ENCODE data around the gene TSPEAR.
"Not testable (repeated sequence)": the region's sequence is repeated elsewhere in the genome, so short reads cannot be mapped to it uniquely, and the experiment has no call there.

The TSPEAR gene

DNA sequence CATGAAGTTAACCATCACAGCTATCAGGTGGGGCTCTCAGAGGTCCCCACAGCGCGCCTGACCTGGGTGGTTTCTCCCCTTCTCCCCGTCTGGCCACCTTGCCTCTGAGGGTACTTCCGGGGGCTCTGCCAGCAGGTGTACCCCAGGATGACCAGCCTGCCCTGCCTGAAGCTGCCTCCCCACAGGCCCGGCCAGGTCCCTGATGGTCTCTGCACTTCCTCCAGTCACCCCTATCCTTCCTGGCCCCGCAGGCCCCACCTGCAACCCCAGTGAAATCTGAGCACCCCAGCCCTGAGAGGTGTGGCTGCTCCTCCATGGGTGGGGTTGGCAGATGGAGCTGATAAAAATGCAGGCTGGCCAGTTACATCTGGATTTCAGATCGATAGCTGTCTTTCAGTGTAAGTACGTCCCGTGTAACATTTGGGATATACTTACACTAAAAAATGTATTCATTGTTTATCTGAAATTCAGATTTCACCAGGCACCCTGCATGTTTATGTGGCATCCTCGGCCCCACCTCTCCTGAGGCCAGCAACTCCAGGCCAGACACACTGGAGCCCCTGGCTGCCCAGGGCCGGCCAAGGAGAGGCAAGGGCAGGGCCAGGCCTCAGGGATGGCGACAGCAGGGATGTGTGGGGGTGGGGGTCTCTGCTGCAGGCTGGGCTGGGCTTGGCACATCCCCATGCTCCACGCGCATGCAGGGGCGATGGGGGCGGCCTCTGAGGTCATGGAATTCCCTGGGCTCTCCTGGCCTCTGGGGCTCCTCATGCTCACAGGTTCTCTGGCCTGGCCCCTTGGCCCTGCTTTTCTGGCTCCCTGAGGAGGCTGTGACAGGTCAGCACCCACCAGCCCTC is 230.9 kb downstream of the TSPEAR start:
- no CpG with 5 or more reads among the region's 16 CpGs for WGBS (ENCODE audit: insufficient coverage, insufficient read length)
- H3K27ac ChIP-seq (ENCODE audit: low read length): no peak overlapping the region
- peaks cover 2% of the 10 kb centered on the region; the same call in 1 of the 2 replicates for H3K4me1 ChIP-seq (ENCODE audit: control insufficient read depth, insufficient read depth, low read length)
- no peaks in the 10 kb centered on the region for H3K27me3 ChIP-seq (ENCODE audit: control insufficient read depth, insufficient read depth, low read length)
- no peaks in the 10 kb centered on the region for H3K36me3 ChIP-seq (ENCODE audit: control insufficient read depth, insufficient read depth, low read length)
- no peak overlapping the region for H3K4me3 ChIP-seq (ENCODE audit: low read length)
- DNase-seq (ENCODE audit: low read depth, low spot score): no peak
- no peaks in the 10 kb centered on the region for H3K9me3 ChIP-seq (ENCODE audit: control insufficient read depth, insufficient read depth, low read length)

DNA sequence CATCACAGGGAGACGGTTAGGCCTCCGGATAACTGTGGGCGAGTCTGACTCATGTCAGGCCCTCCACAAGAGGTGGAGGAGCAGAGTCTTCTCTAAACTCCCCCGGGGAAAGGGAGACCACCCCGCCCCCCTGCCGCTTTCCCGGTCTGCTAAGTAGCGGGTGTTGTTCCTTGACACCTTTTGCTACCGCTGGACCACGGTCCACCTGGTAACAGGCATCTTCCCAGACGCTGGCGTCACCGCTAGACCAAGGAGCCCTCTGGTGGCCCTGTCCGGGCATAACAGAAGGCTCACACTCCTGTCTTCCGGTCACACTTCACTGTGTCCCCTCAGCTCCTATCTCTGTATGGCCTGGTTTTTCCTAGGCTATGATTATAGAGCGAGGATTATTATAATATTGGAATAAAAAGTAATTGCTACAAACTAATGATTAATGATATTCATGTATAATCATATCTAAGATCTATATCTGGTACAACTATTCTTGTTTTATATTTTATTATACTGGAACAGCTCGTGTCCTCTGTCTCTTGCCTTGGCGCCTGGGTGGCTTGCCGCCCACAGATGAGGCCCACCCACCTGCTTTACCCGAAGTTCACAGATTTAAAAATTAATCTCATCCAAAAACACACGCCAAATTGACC is 231.7 kb downstream of the TSPEAR start:
- not testable (repeated sequence) for H3K4me1 ChIP-seq (ENCODE audit: control insufficient read depth, insufficient read depth, low read length); H3K36me3 ChIP-seq (ENCODE audit: control insufficient read depth, insufficient read depth, low read length); DNase-seq (ENCODE audit: low read depth, low spot score); H3K4me3 ChIP-seq (ENCODE audit: low read length); H3K27me3 ChIP-seq (ENCODE audit: control insufficient read depth, insufficient read depth, low read length); H3K9me3 ChIP-seq (ENCODE audit: control insufficient read depth, insufficient read depth, low read length); H3K27ac ChIP-seq (ENCODE audit: low read length)
- whole genome bisulfite sequencing (ENCODE audit: insufficient coverage, insufficient read length): no CpG with 5 or more reads among the region's 21 CpGs

DNA sequence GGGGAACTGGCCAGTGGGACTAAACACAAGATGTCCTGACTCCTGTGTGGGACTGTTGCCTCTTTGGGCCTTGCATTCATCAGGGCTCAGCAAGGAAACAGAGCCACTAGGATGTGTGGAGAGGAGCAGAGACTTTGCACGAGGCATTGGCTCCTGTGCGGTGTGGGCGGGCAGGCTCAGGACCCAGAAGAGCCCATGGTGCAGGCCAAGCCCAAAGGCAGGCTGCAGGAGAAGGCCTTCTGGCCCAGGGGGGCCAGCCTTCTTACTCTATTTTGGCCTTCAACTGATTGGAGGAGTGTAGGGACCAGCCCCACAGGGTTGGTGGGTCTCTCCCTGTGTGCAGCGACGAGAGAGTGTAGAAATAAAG is 232.6 kb downstream of the TSPEAR start:
- WGBS (ENCODE audit: insufficient coverage, insufficient read length): no CpG with 5 or more reads among the region's 5 CpGs
- H3K4me1 ChIP-seq (ENCODE audit: control insufficient read depth, insufficient read depth, low read length): peaks cover 2% of the 10 kb centered on the region; the same call in 1 of the 2 replicates
- H3K27me3 ChIP-seq (ENCODE audit: control insufficient read depth, insufficient read depth, low read length): no peaks in the 10 kb centered on the region
- H3K9me3 ChIP-seq (ENCODE audit: control insufficient read depth, insufficient read depth, low read length): no peaks in the 10 kb centered on the region
- H3K4me3 ChIP-seq (ENCODE audit: low read length): no peak overlapping the region
- no peak for DNase-seq (ENCODE audit: low read depth, low spot score)
- H3K27ac ChIP-seq (ENCODE audit: low read length): no peak overlapping the region
- H3K36me3 ChIP-seq (ENCODE audit: control insufficient read depth, insufficient read depth, low read length): no peaks in the 10 kb centered on the region

DNA sequence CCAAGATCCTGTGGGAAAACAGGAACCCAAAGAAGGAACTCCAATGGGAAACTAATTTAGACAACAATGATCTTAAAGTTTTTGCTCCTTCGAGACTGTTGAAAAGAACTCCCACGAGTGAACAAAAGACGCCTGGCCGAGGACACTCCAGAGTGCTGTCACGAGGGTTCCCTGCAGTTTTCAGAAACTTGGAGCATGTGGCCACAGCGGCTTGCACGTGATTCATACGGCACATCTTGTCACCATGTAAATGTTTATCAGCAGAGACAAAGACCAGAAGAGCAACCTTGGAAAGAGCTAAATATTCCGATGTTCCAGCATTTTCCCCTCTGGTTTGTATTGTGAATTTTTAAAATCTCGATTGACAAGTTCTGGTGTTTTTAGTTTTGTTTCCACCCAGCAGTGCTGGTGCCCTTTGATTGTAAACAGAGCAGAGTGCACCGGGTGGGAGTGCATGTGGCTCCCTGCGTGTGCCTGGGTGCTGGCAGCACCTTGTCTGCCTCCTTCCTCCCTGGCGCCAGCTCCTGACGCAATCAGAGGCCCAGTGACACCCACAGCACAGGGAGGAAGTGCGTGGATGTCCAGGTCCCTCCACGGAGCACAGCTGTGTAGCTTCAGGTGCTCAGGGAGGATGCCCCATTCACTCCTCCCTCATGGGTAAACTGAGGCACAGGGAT is 233.1 kb downstream of the TSPEAR start:
- H3K27ac ChIP-seq (ENCODE audit: low read length): no peak overlapping the region
- no peaks in the 10 kb centered on the region for H3K27me3 ChIP-seq (ENCODE audit: control insufficient read depth, insufficient read depth, low read length)
- no peaks in the 10 kb centered on the region for H3K9me3 ChIP-seq (ENCODE audit: control insufficient read depth, insufficient read depth, low read length)
- no CpG with 5 or more reads among the region's 16 CpGs for WGBS (ENCODE audit: insufficient coverage, insufficient read length)
- H3K4me1 ChIP-seq (ENCODE audit: control insufficient read depth, insufficient read depth, low read length): peaks cover 2% of the 10 kb centered on the region; the same call in 1 of the 2 replicates
- no peaks in the 10 kb centered on the region for H3K36me3 ChIP-seq (ENCODE audit: control insufficient read depth, insufficient read depth, low read length)
- no peak for DNase-seq (ENCODE audit: low read depth, low spot score)
- no peak overlapping the region for H3K4me3 ChIP-seq (ENCODE audit: low read length)

DNA sequence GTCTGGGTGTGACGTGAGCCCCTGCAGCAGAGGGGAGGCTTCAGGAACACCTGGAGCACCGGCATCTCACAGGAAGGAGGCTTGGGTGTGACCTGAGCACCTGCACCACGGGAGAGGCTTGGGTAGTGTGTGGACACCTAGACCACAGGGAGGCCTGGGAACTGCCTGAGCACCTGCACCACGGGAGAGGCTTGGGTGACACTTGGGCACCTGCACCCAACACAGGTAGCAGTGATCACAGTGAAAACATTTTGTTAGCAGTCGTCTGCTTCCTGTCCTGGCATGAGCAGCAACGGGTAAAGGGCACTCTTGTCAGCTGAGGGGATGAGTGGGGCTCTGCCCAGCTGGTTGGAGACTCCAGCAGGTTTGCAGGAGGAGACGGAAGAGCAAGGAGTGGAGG is 233.7 kb downstream of the TSPEAR start:
- H3K4me3 ChIP-seq (ENCODE audit: low read length): no peak overlapping the region
- H3K27me3 ChIP-seq (ENCODE audit: control insufficient read depth, insufficient read depth, low read length): no peaks in the 10 kb centered on the region
- H3K9me3 ChIP-seq (ENCODE audit: control insufficient read depth, insufficient read depth, low read length): no peaks in the 10 kb centered on the region
- H3K27ac ChIP-seq (ENCODE audit: low read length): no peak overlapping the region
- H3K36me3 ChIP-seq (ENCODE audit: control insufficient read depth, insufficient read depth, low read length): no peaks in the 10 kb centered on the region
- no CpG with 5 or more reads among the region's 7 CpGs for WGBS (ENCODE audit: insufficient coverage, insufficient read length)
- no peak for DNase-seq (ENCODE audit: low read depth, low spot score)
- peaks cover 2% of the 10 kb centered on the region; the same call in 1 of the 2 replicates for H3K4me1 ChIP-seq (ENCODE audit: control insufficient read depth, insufficient read depth, low read length)

DNA sequence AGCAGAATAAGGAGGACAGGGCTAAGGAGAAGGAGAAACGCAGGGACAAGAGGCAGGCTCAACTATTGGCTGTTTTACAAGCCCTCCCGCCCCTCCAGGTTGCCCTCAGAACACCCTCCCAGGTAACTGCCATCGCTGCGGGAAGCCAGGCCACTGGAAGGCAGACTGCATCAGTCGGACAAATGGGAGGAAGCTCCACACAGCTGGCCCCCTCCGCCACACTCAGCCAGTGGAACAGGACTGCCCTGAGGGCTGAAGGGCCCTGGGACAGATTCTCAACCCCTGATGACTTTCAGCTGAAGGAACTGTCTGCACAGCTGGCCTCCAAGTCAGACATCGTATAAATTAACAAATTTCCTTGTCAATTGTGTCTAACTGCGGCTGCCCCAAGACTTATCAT is 234.2 kb downstream of the TSPEAR start:
- Histone ChIP-seq H3K36me3 (ENCODE audit: control insufficient read depth, insufficient read depth, low read length) (no peaks in the 10 kb centered on the region), H3K4me3 (ENCODE audit: low read length) (no peak overlapping the region), H3K27ac (ENCODE audit: low read length) (no peak overlapping the region), H3K27me3 (ENCODE audit: control insufficient read depth, insufficient read depth, low read length) (no peaks in the 10 kb centered on the region), H3K9me3 (ENCODE audit: control insufficient read depth, insufficient read depth, low read length) (no peaks in the 10 kb centered on the region), H3K4me1 (ENCODE audit: control insufficient read depth, insufficient read depth, low read length) (peaks cover 2% of the 10 kb centered on the region; the same call in 1 of the 2 replicates)
- DNase-seq (ENCODE audit: low read depth, low spot score): no peak
- no CpG with 5 or more reads among the region's 8 CpGs for WGBS (ENCODE audit: insufficient coverage, insufficient read length)

DNA sequence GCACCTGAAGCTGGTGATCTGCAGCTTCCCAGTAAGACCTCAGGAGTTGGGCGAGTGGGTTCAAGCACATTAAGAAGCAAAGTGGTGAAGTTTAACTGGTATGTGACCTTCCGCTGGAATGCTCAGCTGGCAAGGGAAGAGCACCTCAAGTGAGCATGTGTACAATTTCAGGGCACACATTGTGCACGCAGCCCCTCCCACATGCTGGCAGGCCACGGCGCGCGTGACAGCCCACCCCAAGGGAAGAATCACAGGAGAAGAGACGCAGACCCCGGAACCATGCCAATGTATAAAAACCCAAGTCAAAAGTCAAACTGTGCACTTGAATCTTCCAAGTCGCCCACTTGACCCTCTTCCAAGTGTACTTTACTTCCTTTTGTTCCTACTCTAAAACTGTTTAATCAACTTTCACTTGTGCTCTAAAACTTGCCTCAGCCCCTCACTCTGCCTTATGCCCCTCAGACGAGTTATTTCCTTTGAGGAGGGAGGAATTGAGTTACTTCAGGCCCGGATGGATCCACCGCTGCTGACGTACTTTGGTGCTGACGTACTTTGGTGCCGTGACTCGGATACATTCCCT is 236.0 kb downstream of the TSPEAR start:
- H3K27ac ChIP-seq (ENCODE audit: low read length): no peak overlapping the region
- no CpG with 5 or more reads among the region's 17 CpGs for WGBS (ENCODE audit: insufficient coverage, insufficient read length)
- H3K9me3 ChIP-seq (ENCODE audit: control insufficient read depth, insufficient read depth, low read length): no peaks in the 10 kb centered on the region
- no peaks in the 10 kb centered on the region for H3K36me3 ChIP-seq (ENCODE audit: control insufficient read depth, insufficient read depth, low read length)
- DNase-seq (ENCODE audit: low read depth, low spot score): no peak
- no peak overlapping the region for H3K4me3 ChIP-seq (ENCODE audit: low read length)
- H3K4me1 ChIP-seq (ENCODE audit: control insufficient read depth, insufficient read depth, low read length): peaks cover 2% of the 10 kb centered on the region; the same call in 1 of the 2 replicates
- H3K27me3 ChIP-seq (ENCODE audit: control insufficient read depth, insufficient read depth, low read length): no peaks in the 10 kb centered on the region

DNA sequence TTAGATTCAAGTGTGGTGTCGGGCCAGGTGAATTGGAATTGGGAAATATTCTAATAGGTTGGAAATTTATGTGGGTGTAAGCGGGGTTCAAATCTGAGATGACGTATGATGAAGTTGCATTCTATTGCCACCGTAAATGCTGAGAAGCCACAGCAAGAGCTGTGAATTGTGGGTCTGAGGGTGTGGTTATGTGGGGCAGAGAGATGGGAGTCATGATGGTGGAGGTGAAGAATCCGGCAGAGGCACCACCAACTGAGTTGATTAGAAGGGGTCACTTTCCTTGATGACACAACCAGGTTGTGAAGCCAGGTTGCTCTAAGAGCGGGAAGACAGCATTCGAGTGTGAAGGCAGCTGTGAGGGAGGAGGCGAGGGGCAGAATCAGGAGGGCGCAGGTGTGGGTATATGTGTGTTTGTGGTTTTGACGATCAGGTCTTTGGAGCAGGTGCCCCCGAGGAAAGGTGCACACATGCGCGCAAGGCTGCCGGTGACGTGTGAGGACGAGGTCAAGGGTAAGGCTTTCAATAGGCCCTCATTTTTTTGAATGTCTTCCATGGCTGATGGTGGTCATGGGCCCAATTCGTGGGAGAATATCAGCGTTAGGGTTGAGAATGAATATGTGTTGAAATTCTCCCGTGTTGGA is 237.3 kb downstream of the TSPEAR start:
- DNase-seq (ENCODE audit: low read depth, low spot score): no peak
- no CpG with 5 or more reads among the region's 19 CpGs for WGBS (ENCODE audit: insufficient coverage, insufficient read length)
- H3K4me1 ChIP-seq (ENCODE audit: control insufficient read depth, insufficient read depth, low read length): peaks cover 2% of the 10 kb centered on the region; the same call in 1 of the 2 replicates
- H3K4me3 ChIP-seq (ENCODE audit: low read length): no peak overlapping the region
- no peaks in the 10 kb centered on the region for H3K27me3 ChIP-seq (ENCODE audit: control insufficient read depth, insufficient read depth, low read length)
- no peaks in the 10 kb centered on the region for H3K9me3 ChIP-seq (ENCODE audit: control insufficient read depth, insufficient read depth, low read length)
- H3K36me3 ChIP-seq (ENCODE audit: control insufficient read depth, insufficient read depth, low read length): no peaks in the 10 kb centered on the region
- no peak overlapping the region for H3K27ac ChIP-seq (ENCODE audit: low read length)

DNA sequence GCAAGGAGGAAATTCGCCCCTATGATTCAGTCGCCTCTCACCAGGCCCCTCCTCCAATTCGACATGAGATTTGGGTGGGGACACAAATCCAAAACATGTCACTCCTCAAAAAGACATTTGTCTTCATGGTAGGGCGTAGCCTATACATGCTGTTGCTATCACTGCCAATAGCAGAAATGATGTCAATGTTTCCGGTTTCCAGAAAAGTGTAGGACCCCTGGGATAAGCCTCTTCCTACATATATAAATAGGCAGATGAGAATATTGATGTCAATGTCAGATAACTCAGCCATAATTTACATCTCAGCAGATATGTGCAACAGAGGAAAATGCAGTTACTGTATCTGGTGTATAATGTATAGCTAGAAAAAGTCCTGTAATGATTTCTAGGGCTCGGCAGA is 239.4 kb downstream of the TSPEAR start:
- no peak overlapping the region for H3K27ac ChIP-seq (ENCODE audit: low read length)
- no peaks in the 10 kb centered on the region for H3K36me3 ChIP-seq (ENCODE audit: control insufficient read depth, insufficient read depth, low read length)
- DNase-seq (ENCODE audit: low read depth, low spot score): no peak
- no CpG with 5 or more reads among the region's 6 CpGs for WGBS (ENCODE audit: insufficient coverage, insufficient read length)
- peaks cover 2% of the 10 kb centered on the region; the same call in 1 of the 2 replicates for H3K4me1 ChIP-seq (ENCODE audit: control insufficient read depth, insufficient read depth, low read length)
- H3K27me3 ChIP-seq (ENCODE audit: control insufficient read depth, insufficient read depth, low read length): no peaks in the 10 kb centered on the region
- H3K9me3 ChIP-seq (ENCODE audit: control insufficient read depth, insufficient read depth, low read length): no peaks in the 10 kb centered on the region
- H3K4me3 ChIP-seq (ENCODE audit: low read length): no peak overlapping the region

DNA sequence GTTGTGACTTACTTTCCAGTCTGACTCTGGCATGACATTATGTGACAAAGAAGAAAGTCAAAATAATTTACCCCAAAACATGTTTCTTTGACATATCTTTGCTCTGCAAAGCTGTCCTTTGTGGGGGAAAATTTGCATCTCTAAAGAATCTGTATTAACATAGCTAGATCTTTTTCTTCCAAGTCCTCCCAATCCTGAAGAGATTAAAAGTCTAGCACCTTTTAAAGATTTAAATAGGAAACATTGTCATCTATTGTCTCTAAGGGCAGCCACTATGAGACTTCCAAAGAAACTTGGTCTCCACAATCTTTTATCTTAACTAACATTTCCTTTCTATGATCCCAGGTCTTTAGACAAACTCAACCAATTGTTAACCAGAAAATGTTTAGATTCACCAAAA is 240.0 kb downstream of the TSPEAR start:
- no peak for DNase-seq (ENCODE audit: low read depth, low spot score)
- Histone ChIP-seq H3K9me3 (ENCODE audit: control insufficient read depth, insufficient read depth, low read length) (no peaks in the 10 kb centered on the region), H3K27me3 (ENCODE audit: control insufficient read depth, insufficient read depth, low read length) (no peaks in the 10 kb centered on the region)

More for the DNA sequence above, 240.0 kb downstream of the TSPEAR start:
- H3K4me3 ChIP-seq (ENCODE audit: low read length): no peak overlapping the region
- no peak overlapping the region for H3K27ac ChIP-seq (ENCODE audit: low read length)
- no peaks in the 10 kb centered on the region for H3K36me3 ChIP-seq (ENCODE audit: control insufficient read depth, insufficient read depth, low read length)
- H3K4me1 ChIP-seq (ENCODE audit: control insufficient read depth, insufficient read depth, low read length): peaks cover 2% of the 10 kb centered on the region; the same call in 1 of the 2 replicates
